ENCODE results near the gene RPAP2.
"Not testable (repeated sequence)": the region's sequence is repeated elsewhere in the genome, so short reads cannot be mapped to it uniquely, and the experiment has no call there.

The RPAP2 gene

GRCh38 chr1:92323473-92324453 is 24.9 kb downstream of the RPAP2 start:
- no peak for DNase-seq

- no peak for DNase-seq
Measured at GRCh38 chr1:92324784-92325183, 25.9 kb downstream of the RPAP2 start.

- DNase-seq, result no peak
Measured at GRCh38 chr1:92326681-92327080, 27.8 kb downstream of the RPAP2 start.

DNA sequence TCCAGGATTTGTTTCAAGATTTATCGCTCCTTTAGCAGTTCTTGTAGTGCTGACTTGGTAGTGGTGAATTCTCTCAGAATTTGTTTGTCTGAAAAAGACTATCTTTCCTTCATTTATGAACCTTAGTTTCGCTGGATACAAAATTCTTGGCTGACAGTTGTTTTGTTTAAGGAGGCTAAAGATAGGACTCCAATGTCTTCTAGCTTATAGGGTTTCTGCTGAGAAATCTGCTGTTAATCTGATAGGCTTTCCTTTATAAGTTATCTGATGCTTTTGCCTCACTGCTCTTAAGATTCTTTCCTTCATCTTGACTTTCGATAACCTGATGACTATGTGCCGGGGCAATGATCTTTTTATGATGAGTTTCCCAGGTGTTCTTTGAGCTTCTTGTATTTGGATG is 28.9 kb downstream of the RPAP2 start:
- DNase-seq, result no peak

DNA sequence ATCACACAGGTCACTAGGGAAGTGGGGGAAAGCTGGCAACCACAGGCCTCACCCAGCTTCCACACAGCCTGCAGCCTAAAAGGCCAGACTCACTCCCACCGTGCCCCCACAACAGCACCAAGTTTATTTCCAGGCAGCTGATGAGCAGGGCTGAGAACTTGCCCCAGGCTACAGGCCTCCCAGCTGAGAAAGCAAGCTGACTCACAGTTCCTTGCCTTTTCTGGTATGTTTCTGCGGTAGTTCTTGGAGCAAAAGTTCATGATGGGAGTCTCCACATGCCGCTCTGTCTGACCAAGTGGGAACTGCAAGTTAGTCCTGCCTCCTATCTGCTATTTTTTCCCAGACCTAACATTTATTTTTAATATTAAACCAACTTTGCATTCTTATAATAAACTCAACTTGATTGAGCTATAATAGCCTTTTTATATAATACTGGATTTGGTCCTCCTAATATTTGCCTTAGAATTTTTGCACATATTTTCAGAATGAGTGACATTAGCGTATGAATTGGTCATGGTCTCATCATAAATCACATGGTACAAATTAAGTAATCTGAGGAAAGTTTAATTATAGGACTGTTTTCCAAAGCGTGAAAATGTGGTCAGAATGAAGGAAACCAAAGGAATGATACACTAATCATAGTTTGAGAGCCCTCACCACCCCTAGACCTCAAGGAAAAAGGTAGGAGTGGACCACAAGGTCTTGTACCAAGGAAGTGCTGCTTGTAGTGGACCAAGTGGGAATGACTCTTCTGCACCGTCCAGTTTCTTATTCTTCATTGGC is 30.7 kb downstream of the RPAP2 start:
- no peak for DNase-seq

- no peak for DNase-seq
Measured at GRCh38 chr1:92333668-92334067, 34.8 kb downstream of the RPAP2 start.

DNA sequence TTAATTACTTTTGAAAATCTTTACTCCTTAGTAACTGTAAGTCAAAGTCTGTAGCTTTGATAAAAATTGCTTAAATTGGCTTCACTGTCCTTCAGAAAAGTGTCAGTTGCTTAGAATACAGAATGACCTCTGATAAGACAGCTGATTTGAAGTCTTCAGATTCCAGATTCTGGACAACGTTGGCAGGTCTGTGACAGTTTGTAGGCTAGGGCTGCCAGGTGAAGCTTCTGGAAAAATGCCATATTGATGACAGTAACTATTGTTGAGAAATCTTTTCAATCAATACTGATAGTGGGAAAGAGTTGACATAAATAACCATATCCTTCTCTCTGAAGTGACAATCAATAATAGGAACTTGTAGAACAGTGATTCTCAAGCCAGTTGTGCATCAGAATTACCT is 41.3 kb downstream of the RPAP2 start:
- DNase-seq, result no peak

- DNase-seq, result no peak
Measured at GRCh38 chr1:92342401-92342800, 43.5 kb downstream of the RPAP2 start.

DNA sequence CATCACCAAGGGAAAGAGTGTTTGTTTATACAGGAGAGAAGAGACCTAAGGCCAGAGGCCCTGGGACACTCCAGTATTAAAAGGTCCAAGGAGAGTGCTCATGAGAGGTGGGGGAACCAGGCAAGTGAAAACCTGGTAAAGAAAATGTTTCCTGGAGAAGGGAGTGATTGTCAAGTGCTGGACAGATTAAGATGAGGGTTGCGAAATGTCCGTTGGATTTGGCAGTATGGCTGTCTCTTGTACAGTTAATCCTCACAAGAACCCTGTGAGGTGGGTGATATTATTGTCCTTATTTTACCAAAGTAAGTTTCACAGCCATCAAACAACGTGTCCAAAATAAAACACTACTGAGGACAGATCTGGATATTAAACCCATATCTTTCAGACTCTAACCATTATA is 44.2 kb downstream of the RPAP2 start:
- DNase-seq, result no peak

DNA sequence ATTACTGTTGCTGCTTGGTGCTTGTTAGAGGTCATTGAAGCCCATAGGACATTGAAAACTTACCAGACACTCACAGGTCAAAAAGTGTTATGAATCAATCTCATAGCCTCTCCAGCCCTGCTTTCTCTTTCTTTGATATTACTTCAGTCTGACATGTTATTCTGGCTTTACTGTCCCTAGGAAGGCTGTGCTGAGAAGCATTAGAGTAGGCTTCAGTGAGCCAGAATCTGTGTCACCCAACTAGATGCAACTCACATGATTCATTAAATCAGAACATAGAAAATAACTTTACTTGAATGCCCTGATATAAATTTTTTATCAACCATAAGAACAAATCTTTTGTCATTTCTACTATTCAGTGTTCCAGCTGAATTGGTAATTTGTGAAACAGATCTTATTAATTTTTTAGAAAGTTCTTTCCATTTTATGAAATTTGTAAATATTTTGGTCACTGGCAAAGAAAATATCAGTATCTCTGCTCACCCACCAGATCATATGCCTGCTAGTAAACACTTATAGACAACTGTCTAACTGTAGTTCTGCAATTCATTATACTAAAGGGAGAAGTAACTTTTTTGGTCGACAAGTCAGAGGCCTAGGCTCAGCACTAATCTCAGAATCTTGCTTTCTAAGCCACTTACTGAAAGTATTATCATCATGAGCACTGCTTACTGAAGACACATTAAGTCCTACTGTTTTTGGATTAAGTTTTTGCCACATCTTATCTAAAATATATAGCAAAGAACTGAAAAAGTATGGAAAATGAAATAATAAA is 48.2 kb downstream of the RPAP2 start:
- no peak for DNase-seq

DNA sequence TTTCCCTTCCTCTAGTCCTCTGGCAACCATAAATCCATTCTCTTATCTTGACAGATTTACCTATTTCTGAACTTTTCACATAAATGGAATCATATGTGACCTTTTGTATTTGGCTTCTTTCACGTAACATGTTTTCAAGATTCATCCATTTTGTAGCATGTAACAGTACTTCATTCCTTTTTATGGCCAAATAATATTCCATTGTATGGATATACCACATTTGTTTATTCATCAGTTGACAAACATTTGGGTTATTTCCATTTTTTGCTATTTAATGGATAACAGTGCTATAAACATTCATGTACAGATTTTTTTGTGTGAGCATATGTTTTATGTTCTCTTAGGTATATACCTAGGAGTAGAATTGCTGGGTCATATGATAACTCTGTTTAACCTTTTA is 54.0 kb downstream of the RPAP2 start:
- no peak for DNase-seq

GRCh38 chr1:92354259-92354658 is 55.4 kb downstream of the RPAP2 start:
- DNase-seq, result no peak

DNA sequence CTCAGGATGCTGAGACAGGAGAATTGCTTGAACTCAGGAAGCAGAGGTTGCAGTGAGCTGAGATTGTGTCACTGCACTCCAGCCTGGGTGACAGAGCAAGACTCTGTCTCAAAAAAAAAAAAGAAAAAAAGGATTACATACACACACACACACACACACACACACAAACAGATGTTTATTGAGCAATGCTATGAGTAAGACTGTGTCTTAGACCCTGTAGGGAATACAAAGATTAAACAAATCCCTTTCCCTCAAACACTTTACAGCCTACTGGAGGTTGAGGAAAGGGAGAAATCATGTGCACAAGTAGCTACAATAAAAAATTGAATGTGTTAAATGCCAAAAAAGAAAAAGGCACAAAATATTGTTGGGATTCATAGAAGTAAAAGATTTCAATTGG is 58.1 kb downstream of the RPAP2 start:
- no peak for DNase-seq

DNA sequence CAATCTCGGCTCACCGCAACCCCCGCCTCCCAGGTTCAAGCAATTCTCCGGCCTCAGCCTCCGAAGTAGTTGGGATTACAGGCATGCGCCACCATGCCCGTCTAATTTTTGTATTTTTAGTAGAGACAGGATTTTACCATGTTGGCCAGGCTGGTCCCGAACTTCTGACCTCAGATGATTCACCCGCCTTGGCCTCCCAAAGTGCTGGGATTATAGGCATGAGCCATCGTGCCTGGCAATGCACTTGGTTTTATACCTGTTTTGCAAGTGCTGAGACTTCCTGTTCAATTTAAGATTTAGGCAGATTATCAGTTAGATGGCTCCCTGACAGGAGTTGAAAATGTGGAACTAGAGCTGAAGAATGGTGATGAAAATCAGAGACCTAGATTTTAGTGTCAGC is 60.5 kb downstream of the RPAP2 start:
- DNase-seq, result not testable (repeated sequence)

- no peak for DNase-seq
Measured at GRCh38 chr1:92359986-92360385, 61.1 kb downstream of the RPAP2 start.

DNA sequence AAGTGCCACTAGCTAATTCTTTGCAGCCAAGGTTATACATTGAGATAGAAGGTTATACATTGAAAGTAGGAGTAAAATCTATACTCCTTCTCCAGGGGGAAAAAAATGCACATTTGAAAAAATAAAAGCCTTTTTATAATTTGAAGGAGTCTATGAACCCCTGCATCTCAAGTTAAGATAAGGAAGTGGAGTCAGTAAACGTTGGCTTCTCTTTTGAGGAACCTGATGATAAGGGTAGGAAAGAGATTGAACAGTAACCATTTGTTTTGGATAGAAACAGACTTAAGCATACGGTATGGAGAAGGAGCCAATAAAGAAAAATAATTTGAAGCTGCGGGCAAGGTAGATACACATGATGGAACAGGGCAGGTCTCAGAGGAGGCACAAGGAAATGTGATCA is 64.1 kb downstream of the RPAP2 start:
- no peak for DNase-seq

DNA sequence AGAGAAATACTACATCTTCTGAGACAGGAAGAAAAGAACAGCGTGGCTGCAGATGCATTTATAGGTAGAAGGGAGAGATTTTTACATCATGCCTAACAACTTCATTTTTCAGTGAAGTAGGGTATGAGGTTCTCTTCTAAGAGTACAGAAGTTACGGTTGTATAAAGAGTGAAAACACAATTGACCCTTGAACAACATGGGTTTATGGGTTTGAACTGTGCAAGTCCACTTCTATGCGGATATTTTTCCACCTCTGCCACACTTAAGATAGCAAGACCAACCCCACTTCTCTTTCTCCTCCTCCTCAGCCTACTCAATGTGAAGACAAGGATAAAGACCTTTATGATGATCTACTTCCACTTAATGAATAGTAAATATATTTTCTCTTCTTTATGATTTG is 64.5 kb downstream of the RPAP2 start:
- no peak for DNase-seq

- DNase-seq, result no peak
Measured at GRCh38 chr1:92365378-92366039, 66.7 kb downstream of the RPAP2 start.

DNA sequence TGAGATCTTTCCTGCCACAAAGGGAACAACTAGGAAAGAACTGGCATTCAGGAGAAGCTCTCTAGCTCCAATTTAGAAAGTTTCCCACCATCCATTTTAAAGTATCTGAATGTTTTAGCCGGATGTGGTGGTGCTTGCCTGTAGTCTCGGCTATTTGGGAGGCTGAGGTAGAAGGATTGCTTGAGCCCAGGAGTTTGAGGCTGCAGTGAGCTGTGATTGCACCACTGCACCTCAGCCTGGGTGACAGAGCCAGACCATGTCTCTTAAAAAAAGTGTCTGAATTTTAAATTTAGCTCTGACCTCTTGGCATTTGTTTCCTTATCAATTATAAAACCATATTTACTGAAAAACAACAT is 67.2 kb downstream of the RPAP2 start:
- no peak for DNase-seq

- DNase-seq, result no peak
Measured at GRCh38 chr1:92367496-92367895, 68.6 kb downstream of the RPAP2 start.

DNA sequence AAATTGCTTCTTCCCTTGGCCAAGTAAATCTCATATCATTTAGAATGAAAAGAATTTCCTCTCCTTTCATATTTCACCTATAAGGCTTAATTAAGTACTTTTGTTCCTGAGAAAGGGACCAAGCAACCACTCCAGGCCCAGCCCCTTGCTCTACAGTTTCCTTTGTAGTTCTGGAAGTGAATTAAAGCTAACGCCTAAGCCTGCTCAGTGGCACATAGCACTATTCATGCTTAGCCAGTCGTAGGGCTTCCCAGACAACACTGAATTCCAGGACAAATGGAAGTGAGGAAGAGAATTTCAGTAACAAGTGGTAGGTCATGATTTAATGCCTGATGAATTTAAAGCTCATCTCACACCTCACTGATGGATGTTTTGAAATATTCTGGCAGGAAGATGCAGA is 73.3 kb downstream of the RPAP2 start:
- DNase-seq, result no peak
